Coronary artery (tissue), 2 donors: ENCODE results near the gene BCAR3.

Experiments
- DNase-seq: peaks from one replicate; pipeline ENCODE4 v3.0.0-alpha.2; 2017; ENCODE audit warnings: low spot score
- H3K27ac ChIP-seq, 2 donors: fragments of 200-600 bp; sonication (generic); one replicate each; pipeline ENCODE4 v1.5.1; 2016 to 2019
- H3K4me3 ChIP-seq: fragments of 200-600 bp; sonication (generic); 2 replicates; pipeline ENCODE4 v1.5.1; 2016; ENCODE audit warnings: mild to moderate bottlenecking, moderate library complexity
- CTCF ChIP-seq: fragments of 200-600 bp; sonication (generic); IDR thresholded peaks from one replicate; pipeline ENCODE4 v1.5.1; 2019; ENCODE audit warnings: antibody characterized with exemption

BCAR3 gene

GRCh38 chr1:93631626-93632365, 49.8 kb downstream of the BCAR3 start:
- H3K27ac ChIP-seq = no peak overlapping the region
- no peak for DNase-seq
- no peak for TF ChIP-seq CTCF
- H3K4me3 ChIP-seq = no peak overlapping the region

DNA sequence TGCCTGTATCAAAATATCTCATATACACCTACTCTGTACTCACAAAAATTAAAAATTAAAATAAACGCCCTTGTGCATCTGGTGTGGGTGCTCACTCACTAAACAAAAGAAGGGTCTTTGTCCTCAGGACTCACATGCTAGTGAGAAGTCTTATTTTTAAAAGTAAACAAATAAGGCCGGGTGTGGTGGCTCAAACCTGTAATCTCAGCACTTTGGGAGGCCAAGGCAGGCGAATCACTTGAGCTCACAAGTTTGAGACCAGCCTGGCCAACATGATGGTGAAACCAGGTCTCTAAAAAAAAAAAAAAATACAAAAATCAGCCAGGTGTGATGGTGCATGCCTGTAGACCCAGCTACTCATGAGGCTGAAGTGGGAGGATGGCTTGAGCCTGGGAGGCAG, 51.5 kb downstream of the BCAR3 start:
- DNase-seq = no peak
- Histone ChIP-seq H3K4me3 (no peak overlapping the region), H3K27ac (no peak overlapping the region)
- TF ChIP-seq CTCF = no peak

DNA sequence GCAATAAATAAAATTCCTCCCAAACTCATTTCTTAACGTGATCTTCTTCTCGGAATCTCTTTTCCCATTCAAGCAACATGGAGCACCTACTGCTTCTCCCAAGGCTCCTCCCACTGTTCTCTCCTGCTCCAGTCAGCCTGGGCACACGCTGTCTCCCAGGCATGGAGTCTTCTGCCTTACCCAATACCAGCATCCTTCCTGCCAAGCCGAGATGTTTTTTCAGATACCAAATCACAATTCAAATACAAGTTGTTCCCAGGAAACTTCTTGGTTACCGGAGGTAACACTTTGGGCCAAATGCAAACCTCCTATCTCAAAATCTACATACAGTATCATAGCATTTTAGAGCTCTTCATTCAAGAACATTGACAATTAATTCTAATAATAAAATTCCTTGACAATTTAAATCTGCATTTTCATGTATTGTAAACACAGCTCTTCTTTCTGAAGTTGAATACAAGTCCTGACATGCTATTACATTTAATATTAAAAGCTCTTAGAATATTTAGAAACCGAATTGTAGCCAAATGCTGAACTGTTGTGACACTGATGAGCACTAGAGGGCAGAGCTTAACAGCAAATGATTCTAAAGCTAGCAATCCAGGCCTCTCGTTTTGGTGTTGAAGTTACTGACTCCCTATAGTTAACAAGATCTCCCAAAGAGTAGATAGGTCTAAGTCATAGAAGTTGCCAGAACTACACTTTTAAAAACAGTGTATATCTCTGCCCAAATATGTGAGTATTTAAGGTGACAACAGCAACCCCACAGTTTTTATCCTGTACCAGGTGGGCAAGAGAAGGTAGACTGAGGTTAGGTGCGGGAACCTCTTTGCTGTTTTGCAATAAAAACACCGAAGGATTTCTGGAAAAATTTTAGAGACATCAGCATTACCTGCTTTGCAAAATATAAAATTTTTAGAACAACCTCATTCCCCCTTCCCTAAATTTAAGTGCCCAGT, 52.3 kb downstream of the BCAR3 start:
- Histone ChIP-seq H3K27ac (no peak overlapping the region), H3K4me3 (no peak overlapping the region)
- no peak for DNase-seq
- peak; percentile 57 for TF ChIP-seq CTCF

DNA sequence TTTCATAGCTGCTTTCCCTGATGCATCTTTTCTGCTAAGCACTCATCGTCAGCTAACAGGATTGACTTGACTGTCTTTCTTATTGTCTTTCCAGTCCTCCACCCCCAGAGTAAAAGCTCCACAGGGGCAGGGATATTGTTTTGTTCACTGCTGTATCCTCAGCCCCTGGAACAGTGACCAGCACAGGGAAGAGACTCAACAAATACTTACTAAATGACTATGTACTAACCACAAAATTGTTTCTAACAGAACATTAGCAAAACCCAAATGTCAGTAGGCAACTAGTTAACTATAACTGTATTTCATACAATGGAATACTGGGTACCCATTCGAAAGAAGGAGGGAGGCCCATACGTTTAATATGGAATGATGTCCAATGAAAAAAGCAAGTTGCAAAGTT, 53.0 kb downstream of the BCAR3 start:
- Histone ChIP-seq H3K4me3 (no peak overlapping the region), H3K27ac (no peak overlapping the region)
- no peak for TF ChIP-seq CTCF
- no peak for DNase-seq

- no peak overlapping the region for H3K27ac ChIP-seq
- TF ChIP-seq CTCF = no peak
- DNase-seq = no peak
- H3K4me3 ChIP-seq = no peak overlapping the region
These were observed 55.9 kb downstream of the BCAR3 start for GRCh38 chr1:93625582-93626327.

DNA sequence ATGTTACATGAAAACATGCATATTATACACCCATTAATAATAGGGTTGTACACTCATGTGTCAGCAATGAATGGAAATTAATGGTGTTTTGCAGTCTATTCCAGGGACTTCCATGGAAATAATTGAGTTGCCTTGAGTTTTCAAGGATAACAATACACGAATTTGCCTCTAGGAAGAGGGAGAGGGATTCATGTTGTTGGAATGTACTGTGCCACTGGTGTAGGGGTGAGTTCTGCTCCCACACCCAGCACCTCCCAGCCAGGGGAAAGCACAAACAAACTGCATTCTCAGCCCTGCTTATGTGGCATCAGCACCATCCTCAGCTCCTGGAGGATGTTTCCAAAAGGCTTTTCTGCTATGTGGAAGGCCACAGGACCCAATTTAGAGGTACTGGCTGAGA, 57.8 kb downstream of the BCAR3 start:
- TF ChIP-seq CTCF = no peak
- no peak overlapping the region for H3K4me3 ChIP-seq
- no peak overlapping the region for H3K27ac ChIP-seq
- no peak for DNase-seq
